Testis (tissue), 2 donors: ENCODE data around the gene GABBR2.

Experiments used
- POLR2A ChIP-seq: fragments of 450-650 bp; IDR thresholded peaks from one replicate; pipeline ENCODE4 v1.6.1; 2017; ENCODE audit warnings: antibody characterized with exemption, mild to moderate bottlenecking, moderate library complexity
- TF ChIP-seq, protein P1 (sequence below), 3 experiments: fragments of 450-650 bp in 2 of 3; fragments of 200-600 bp in 1 of 3; sonication (generic) in 1 of 3; IDR thresholded peaks; one replicate each; pipeline ENCODE4 v1.5.1; 2016 to 2019; ENCODE audit warnings: antibody characterized with exemption in 3 of 3, mild to moderate bottlenecking in 2 of 3, moderate library complexity in 1 of 3

- TF ChIP-seq, protein P1, sequence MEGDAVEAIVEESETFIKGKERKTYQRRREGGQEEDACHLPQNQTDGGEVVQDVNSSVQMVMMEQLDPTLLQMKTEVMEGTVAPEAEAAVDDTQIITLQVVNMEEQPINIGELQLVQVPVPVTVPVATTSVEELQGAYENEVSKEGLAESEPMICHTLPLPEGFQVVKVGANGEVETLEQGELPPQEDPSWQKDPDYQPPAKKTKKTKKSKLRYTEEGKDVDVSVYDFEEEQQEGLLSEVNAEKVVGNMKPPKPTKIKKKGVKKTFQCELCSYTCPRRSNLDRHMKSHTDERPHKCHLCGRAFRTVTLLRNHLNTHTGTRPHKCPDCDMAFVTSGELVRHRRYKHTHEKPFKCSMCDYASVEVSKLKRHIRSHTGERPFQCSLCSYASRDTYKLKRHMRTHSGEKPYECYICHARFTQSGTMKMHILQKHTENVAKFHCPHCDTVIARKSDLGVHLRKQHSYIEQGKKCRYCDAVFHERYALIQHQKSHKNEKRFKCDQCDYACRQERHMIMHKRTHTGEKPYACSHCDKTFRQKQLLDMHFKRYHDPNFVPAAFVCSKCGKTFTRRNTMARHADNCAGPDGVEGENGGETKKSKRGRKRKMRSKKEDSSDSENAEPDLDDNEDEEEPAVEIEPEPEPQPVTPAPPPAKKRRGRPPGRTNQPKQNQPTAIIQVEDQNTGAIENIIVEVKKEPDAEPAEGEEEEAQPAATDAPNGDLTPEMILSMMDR (IDR thresholded peaks at IDR 0.05), result no peak
- no peak for TF ChIP-seq POLR2A
Observed at GRCh38 chr9:98248737-98249474, 459.8 kb downstream of the GABBR2 start.
